Stimulated activated CD4-positive, alpha-beta T cell treated with anti-CD3 and anti-CD28 coated beads, Interleukin-1b, Interleukin-23, amount 100 ng/mL, for 1 hour (primary cell): ENCODE data around the gene TEDC2.
"Not testable (repeated sequence)": the region's sequence is repeated elsewhere in the genome, so short reads cannot be mapped to it uniquely, and the experiment has no call there.

Experiments
- DNase-seq, 2 donors: peaks; one replicate each; pipeline ENCODE4 v3.0.0-alpha.2; 2020; ENCODE audit warnings: low read depth in 2 of 2

Gene TEDC2

GRCh38 chr16:2438121-2438520 lies 21.8 kb upstream of the TEDC2 start:
- no peak for DNase-seq

- no peak for DNase-seq
Measured at GRCh38 chr16:2439598-2439997, 20.3 kb upstream of the TEDC2 start.

- not testable (repeated sequence) for DNase-seq
Measured at GRCh38 chr16:2441143-2441804, 18.6 kb upstream of the TEDC2 start.

DNA sequence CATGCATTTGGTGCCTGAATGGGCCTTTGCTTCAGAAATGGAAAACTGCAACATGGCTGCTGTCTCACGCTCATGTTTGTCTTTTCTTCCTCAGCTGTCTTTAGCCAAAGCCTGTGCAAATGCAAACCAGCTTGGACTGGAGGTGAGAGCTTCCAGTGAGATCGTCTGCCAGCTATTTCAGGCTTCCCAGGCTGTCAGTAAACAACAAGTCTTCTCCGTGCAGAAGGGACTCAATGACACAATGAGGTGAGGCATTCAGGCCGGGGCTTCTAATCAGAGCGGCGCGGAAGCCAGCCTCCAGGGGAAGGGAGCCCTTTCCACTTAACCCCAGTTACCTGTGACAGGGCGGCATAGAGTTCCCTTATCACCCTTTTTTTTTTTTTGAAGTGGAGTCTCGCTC lies 16.4 kb upstream of the TEDC2 start:
- no peak for DNase-seq

DNA sequence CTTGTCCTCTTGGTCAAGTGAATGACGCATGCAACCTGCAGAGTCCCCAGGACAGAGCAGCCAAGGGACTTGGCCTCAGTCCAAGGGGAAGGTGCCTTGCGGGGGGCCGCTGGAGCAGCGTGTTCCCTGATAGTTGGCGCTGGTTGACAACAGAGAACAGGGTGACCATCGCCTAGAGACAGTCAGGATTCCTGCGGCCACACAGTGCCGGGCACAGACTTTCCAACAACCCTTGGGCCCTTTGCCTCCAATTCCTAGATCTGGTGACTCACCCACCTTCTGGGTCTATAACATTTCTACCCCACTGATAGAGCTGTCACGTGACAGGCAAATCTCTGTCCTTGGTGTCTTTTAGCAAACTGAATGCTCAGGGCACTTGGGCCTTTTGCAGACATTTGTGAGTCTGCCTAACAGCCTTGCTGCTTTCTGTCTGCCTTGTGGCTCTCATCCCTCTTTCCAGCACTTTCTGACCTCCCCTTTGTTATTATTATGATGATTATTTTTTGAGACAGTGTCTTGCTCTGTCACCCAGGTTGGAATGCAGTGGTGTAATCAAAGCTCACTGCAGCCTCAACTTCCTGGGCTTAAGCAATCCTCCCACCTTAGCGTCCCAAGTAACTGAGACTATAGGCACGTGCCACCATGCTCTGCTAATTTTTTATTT lies 11.9 kb upstream of the TEDC2 start:
- no peak for DNase-seq

DNA sequence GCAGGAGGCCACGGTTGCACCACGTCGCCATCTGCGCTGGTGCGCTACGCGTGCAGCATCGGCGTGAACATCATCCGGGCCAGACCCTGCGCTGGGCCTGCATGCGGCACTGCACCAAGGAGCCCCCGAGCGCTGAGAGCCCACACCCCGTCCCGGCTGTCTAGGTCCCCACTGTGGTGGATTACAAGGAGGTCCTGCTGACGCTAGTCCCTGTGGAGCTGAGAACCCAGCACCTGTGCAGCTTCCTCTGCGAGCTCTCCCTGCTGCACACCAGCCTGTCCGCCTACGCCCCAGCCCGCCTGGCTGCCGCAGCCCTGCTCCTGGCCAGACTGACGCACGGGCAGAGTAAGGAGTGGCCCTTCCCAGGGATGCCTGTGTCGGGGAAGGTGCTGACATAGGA lies 10.8 kb upstream of the TEDC2 start:
- DNase-seq: no peak

DNA sequence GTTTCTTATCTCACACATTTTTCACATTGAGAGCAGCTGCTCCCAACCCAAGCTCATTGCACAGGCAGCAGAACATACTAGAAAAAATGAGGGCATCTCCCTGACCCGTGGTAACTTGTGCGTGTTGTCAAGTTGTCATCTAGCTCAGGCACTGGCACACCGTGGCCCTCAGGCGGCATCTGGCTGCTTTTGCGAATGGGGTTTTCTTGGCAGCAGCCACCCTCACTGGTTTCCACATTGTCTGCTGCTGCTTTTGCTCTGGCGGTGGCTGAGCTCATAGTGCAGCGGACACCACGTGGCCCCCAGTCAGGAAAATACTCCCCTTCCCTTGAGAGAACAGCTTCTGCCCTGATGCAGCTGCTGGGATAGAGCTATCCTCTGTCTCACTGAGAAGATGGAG lies 9.4 kb upstream of the TEDC2 start:
- no peak for DNase-seq

DNA sequence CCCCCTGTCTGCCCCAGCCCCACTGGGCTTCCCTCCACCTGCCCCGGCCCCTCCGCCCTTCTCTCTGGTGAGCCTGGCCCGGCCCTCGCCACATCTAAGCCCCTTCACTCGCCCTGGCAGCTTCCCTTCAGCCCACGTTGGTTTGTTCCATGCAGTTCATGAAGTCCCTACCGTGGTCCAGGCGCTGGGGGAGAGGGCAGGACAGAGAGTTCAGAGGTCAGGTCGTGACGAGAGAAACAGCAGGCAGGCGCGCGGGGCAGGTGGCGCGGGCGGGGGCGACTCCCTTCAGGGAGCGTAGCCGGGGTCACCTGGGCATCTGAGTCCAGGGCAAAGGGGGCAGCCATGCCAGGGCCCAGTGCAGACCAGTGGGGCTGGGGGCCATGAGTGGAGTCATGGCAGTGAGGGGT lies 8.9 kb upstream of the TEDC2 start:
- DNase-seq: no peak

DNA sequence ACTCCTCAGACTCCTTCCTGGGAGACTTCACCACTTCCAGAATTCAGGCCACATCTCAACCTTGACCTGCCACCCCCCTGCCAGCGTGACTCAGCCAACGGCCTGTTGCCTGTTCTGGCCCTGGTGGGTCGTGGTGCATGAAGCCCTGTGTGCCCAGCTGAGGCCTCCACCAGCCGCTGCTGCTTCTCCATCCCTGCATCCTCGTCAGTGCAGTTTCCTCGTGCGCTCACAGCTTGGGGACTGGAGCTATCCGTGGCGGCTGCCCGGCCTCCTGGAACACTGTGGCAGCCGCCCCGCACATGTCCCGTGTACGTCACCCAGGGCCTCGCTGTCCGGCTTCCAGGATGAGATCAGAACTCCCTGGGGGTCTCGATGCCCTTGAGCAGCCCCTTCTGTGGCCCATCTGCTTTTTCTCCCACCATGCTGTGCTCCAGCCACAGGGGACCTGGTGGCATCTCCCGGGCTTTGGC lies 8.0 kb upstream of the TEDC2 start:
- DNase-seq: no peak

- no peak for DNase-seq
Measured at GRCh38 chr16:2452650-2453049, 7.3 kb upstream of the TEDC2 start.

DNA sequence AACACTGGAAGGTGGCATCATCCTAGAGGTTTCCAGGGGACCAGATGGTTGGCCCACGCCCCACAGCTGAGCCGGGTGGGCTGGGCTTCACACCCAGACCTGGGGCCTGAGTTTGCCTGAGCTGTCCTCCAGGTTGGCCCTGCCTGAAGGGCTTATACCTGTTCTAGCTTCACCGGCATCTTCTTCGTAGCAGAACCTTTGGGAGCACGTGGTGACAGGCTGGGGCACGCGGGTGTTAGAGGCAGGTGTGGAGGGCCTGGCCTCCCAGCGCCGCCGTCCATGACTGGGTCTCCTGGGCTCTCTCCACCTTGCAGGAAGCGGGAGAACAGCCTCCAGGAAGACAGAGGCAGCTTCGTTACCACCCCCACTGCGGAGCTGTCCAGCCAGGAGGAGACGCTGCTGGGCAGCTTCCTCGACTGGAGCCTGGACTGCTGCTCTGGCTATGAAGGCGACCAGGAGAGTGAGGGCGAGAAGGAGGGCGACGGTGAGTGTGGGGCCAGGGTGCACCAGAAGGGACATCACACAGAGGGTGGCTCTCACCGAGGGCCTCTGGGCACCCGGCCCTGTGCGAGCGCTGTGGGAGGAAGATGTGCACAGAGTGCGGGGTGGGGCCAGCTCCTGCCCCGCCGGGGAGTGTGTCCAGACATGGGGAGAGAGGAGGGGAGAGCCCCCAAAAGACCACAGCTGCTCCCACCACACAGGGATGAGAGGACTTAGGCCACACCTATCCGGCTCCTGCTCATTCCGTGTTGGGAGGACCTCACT lies 4.6 kb upstream of the TEDC2 start:
- no peak for DNase-seq

DNA sequence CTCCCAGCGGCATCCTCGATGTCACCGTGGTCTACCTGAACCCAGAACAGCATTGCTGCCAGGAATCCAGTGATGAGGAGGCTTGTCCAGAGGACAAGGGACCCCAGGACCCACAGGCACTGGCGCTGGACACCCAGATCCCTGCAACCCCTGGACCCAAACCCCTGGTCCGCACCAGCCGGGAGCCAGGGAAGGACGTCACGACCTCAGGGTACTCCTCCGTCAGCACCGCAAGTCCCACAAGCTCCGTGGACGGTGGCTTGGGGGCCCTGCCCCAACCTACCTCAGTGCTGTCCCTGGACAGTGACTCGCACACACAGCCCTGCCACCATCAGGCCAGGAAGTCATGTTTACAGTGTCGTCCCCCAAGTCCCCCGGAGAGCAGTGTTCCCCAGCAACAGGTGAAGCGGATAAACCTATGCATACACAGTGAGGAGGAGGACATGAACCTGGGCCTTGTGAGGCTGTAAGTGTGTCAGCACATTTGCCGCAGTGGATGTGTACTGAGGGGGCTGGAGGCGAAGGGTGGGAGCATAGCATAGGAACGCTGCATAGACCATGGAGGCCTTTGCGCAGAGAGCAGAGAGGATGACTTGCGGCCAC lies 3.3 kb upstream of the TEDC2 start:
- no peak for DNase-seq

DNA sequence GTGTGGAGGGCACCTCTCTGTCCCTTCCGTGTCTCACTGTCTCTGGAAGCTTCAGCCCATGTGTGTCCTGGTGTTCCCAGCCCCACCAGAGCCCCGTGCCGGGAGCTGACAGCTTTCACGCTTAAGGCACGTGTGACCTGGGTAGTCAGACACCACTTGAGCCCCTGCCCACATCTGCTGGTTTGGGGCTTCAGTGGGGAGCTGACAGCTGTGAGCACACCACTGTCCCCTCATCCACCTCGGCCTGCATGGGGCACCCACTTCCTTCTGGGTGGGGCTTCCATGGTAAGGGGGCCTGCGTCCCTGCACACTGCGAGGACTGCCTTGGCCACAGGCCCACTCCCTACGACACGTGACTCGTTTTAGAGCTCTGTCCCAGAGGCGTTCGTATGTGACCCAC lies 2.6 kb upstream of the TEDC2 start:
- no peak for DNase-seq

GRCh38 chr16:2457946-2458345 lies 2.0 kb upstream of the TEDC2 start:
- DNase-seq: no peak

- DNase-seq: no peak
Measured at GRCh38 chr16:2458887-2459646, 842 bp upstream of the TEDC2 start.

DNA sequence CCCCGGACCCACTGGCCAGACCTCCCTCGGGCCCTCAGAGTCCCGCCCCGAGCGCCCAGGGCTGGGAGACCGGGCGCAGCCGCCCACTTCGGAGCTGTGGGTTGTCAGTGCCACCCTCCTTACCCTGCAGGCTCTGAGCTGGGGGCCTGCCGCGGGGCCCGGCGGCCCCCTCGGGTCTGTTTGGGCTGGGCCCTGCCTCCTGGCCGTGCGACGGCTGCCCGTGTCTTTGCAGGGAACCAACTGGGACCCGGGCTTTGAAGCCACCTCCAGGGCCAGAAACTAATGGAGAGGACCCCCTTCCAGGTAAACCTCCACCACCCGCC lies 443 bp downstream of the TEDC2 start:
- no peak for DNase-seq

GRCh38 chr16:2460916-2461315 lies 1.0 kb downstream of the TEDC2 start:
- DNase-seq: no peak

DNA sequence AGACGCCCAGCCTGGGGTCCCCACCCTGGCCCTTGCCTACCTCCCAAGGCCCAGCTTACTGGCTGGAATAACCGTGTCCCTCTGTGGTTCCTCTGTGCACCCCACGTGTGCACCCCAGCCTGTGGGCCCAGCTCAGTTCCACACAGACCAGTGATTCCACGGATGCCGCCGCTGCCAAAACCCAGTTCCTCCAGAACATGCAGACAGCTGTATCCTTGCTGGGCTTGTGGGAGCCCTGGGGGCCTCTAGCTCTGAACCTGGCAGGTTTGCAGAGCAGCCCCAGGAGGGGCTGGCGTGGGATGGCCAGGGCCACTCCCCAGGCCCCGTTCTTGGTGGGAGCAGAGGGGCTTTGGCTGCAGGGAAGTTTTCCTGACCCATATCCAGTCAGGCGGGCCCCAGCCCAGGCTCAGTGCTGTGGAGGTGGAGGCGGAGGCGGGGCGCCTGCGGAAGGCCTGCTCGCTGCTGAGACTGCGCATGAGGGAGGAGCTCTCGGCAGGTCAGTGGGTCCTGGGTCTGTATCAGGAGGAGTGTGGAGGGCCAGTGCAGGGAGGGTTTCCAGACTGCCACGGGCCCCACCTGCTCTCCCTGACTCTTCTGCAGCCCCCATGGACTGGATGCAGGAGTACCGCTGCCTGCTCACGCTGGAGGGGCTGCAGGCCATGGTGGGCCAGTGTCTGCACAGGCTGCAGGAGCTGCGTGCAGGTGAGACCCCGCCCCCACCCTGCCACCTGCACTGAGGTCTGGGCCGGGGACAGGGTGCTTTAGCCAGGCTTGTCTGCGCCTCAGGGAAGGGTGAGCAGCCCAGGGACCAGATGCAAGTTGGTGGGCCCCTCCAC lies 2.3 kb downstream of the TEDC2 start:
- DNase-seq: no peak

DNA sequence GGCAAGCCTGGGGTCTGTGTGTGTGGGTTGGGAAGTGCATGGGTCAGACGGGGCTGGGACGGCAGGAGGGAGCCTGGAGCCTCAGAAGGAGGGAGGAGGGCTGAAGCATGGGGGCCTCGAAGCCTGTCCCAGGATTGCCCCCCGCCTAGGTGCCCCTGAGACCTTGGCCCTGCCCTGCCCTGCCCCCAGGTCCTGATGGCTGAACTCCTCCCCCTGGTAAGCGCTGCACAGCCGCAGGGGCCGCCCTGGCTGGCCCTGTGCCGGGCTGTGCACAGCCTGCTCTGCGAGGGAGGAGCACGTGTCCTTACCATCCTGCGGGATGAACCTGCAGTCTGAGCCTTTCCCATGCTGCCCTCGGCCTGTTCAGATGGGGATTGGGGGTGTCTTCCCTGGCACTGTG lies 4.4 kb downstream of the TEDC2 start:
- no peak for DNase-seq

GRCh38 chr16:2465653-2466415 lies 5.9 kb downstream of the TEDC2 start:
- no peak for DNase-seq
